ENCODE results near the gene ZIC4. TPM values are rescaled to one million over a fixed set of nuclear protein-coding genes. Genes with fewer than 3 reads are reported as not detected.

ZIC4 gene
- total and polyA plus RNA-seq, 2 of the 4 experiments (the other 2 are of a cell fraction), result not detected

DNA sequence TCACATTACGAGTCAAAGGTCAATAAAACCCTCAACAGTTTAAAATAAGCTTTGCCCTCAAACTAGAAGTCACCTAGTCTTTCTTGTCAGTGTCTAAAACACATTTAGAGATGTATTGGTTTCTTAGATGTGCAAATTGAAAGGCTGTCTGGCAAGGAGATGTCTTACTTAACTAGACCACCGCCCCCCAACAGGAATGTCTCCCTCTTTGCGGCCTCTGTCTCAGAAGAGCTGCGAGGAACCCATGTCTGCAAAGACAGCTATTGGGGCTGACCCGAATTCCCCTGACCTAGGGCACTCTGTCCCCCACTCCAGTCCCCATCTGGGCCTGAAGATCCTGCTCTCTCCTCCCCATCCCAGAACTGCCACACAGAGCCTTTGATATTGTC, 46.3 kb downstream of the ZIC4 start:
- H3K36me3 ChIP-seq (ENCODE audit: control insufficient read depth, insufficient read depth, low read length), result no peaks in the 10 kb centered on the region
- DNase-seq, result no peak
- H2AFZ ChIP-seq (replicated peaks; ENCODE audit: low read length, poor library complexity), result no peak overlapping the region
- no peak for ATAC-seq (ENCODE audit: low read depth)
- no TSS peak for BruUV-seq (replicated peaks)
- POLR2A ChIA-PET (ENCODE audit: unreplicated experiment), result no interaction called here
- in situ Hi-C loops (cut with MboI; ENCODE audit: low sequenced_read_pairs), result no loop called here
- no peak overlapping the region for H3K14ac ChIP-seq (replicated peaks; ENCODE audit: low read depth, low read length)
- no peak overlapping the region for H4K5ac ChIP-seq (ENCODE audit: low read depth, low read length)
- peaks cover 16% of the 10 kb centered on the region for H3K9me3 ChIP-seq (ENCODE audit: control insufficient read depth, insufficient read depth, low read length)
- H3K23ac ChIP-seq (ENCODE audit: low read depth, low read length), result no peak overlapping the region
- no peak overlapping the region for H3K56ac ChIP-seq (ENCODE audit: extremely low read depth, insufficient read depth, low read length)
- no peaks in the 10 kb centered on the region for H3K9me1 ChIP-seq (ENCODE audit: insufficient read depth, low read length)
- no peak overlapping the region for H3K4me3 ChIP-seq (ENCODE audit: insufficient read depth, low read depth, low read length)
- H3K9ac ChIP-seq (ENCODE audit: low read depth, low read length), result no peak overlapping the region
- no peak overlapping the region for H2BK120ac ChIP-seq (ENCODE audit: low read depth, low read length)
- peaks cover 73% of the 10 kb centered on the region for H3K27me3 ChIP-seq (ENCODE audit: control insufficient read depth, insufficient read depth, low read length)
- H2BK15ac ChIP-seq (ENCODE audit: low read depth, low read length), result no peak overlapping the region
- no peak overlapping the region for H4K8ac ChIP-seq (ENCODE audit: low read depth in 2 of 2, low read length in 2 of 2)
- no peak overlapping the region for H4K91ac ChIP-seq (ENCODE audit: insufficient read depth, low read depth, low read length)
- H3K4ac ChIP-seq (ENCODE audit: low read depth, low read length), result no peak overlapping the region
- H3K27ac ChIP-seq (ENCODE audit: insufficient read depth, low read length), result no peak overlapping the region
- H2AK5ac ChIP-seq (ENCODE audit: low read depth, low read length), result no peak overlapping the region
- no peaks in the 10 kb centered on the region for H4K20me1 ChIP-seq (ENCODE audit: insufficient read depth, low read length)
- TF ChIP-seq RAD21 (IDR thresholded peaks at IDR 0.05; ENCODE audit: low read length), result no peak
- TF ChIP-seq, protein P1, sequence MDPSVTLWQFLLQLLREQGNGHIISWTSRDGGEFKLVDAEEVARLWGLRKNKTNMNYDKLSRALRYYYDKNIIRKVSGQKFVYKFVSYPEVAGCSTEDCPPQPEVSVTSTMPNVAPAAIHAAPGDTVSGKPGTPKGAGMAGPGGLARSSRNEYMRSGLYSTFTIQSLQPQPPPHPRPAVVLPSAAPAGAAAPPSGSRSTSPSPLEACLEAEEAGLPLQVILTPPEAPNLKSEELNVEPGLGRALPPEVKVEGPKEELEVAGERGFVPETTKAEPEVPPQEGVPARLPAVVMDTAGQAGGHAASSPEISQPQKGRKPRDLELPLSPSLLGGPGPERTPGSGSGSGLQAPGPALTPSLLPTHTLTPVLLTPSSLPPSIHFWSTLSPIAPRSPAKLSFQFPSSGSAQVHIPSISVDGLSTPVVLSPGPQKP (IDR thresholded peaks at IDR 0.05; ENCODE audit: borderline replicate concordance, low read depth, low read length), result no peak
- no peak for TF ChIP-seq MAFK (IDR thresholded peaks at IDR 0.05; ENCODE audit: low read depth, low read length)
- TF ChIP-seq NFE2L2 (IDR thresholded peaks at IDR 0.05; ENCODE audit: low read depth, low read length), result no peak
- no peak for TF ChIP-seq RCOR1 (IDR thresholded peaks at IDR 0.05; ENCODE audit: insufficient replicate concordance, low read length)
- TF ChIP-seq MAZ (IDR thresholded peaks at IDR 0.05; ENCODE audit: borderline replicate concordance, low read depth, low read length), result no peak
- TF ChIP-seq SMC3 (IDR thresholded peaks at IDR 0.05; ENCODE audit: low read depth, low read length), result no peak
- TF ChIP-seq, protein P2, sequence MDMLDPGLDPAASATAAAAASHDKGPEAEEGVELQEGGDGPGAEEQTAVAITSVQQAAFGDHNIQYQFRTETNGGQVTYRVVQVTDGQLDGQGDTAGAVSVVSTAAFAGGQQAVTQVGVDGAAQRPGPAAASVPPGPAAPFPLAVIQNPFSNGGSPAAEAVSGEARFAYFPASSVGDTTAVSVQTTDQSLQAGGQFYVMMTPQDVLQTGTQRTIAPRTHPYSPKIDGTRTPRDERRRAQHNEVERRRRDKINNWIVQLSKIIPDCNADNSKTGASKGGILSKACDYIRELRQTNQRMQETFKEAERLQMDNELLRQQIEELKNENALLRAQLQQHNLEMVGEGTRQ (IDR thresholded peaks at IDR 0.05; ENCODE audit: low read depth, low read length), result no peak
- no peak for TF ChIP-seq CEBPB (IDR thresholded peaks at IDR 0.05; ENCODE audit: low read depth, low read length)
- no peak for TF ChIP-seq CHD1 (IDR thresholded peaks at IDR 0.05; ENCODE audit: low read depth, low read length)
- TF ChIP-seq, protein P3, sequence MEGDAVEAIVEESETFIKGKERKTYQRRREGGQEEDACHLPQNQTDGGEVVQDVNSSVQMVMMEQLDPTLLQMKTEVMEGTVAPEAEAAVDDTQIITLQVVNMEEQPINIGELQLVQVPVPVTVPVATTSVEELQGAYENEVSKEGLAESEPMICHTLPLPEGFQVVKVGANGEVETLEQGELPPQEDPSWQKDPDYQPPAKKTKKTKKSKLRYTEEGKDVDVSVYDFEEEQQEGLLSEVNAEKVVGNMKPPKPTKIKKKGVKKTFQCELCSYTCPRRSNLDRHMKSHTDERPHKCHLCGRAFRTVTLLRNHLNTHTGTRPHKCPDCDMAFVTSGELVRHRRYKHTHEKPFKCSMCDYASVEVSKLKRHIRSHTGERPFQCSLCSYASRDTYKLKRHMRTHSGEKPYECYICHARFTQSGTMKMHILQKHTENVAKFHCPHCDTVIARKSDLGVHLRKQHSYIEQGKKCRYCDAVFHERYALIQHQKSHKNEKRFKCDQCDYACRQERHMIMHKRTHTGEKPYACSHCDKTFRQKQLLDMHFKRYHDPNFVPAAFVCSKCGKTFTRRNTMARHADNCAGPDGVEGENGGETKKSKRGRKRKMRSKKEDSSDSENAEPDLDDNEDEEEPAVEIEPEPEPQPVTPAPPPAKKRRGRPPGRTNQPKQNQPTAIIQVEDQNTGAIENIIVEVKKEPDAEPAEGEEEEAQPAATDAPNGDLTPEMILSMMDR (conservative IDR thresholded peaks at IDR 0.05; ENCODE audit: low read depth, low read length), result no peak
- no peak for TF ChIP-seq FOS (IDR thresholded peaks at IDR 0.05; ENCODE audit: low read depth, low read length)
- no peak for TF ChIP-seq MXI1 (IDR thresholded peaks at IDR 0.05; ENCODE audit: borderline replicate concordance, low read depth, low read length)
- TF ChIP-seq RFX5 (IDR thresholded peaks at IDR 0.05; ENCODE audit: low read depth, low read length), result no peak
- TF ChIP-seq BHLHE40 (IDR thresholded peaks at IDR 0.05; ENCODE audit: low read depth, low read length), result no peak
- TF ChIP-seq POLR2A (IDR thresholded peaks at IDR 0.05; ENCODE audit: low read depth, low read length), result no peak
- H3K4me2 ChIP-seq (ENCODE audit: low read depth, low read length), result no peak overlapping the region
- CTCF ChIA-PET, result no interaction called here
- H2BK5ac ChIP-seq (ENCODE audit: low read depth, low read length, poor library complexity, severe bottlenecking), result no peak overlapping the region
- WGBS, 2 experiments (ENCODE audit: extremely low coverage in 2 of 2, insufficient read length in 1 of 2), result no CpG with 5 or more reads among the region's 5 CpGs
- dilution Hi-C loops (cut with HindIII; ENCODE audit: low sequenced_read_pairs, unreplicated experiment), result no loop called here
- H2AK9ac ChIP-seq (replicated peaks; ENCODE audit: low read depth, low read length, poor library complexity), result no peak overlapping the region
- H2BK20ac ChIP-seq (ENCODE audit: low read depth, low read length), result no peak overlapping the region
- intact Hi-C loops (cut with micrococcal nuclease), result no loop called here
- H3K4me1 ChIP-seq (ENCODE audit: control insufficient read depth, insufficient read depth, low read length), result no peaks in the 10 kb centered on the region
- no peak overlapping the region for H3K18ac ChIP-seq (ENCODE audit: low read depth, low read length)
- no peaks in the 10 kb centered on the region for H3K79me1 ChIP-seq (ENCODE audit: low read depth in 1 of 2, low read length in 2 of 2)
